ENCODE measurements around the gene PARP1.

- TF ChIP-seq CTCF (IDR thresholded peaks at IDR 0.05) (no peak), POLR2AphosphoS5 (IDR thresholded peaks at IDR 0.05; ENCODE audit: low read depth, low read length) (no peak)
- TF ChIP-seq, protein P1, sequence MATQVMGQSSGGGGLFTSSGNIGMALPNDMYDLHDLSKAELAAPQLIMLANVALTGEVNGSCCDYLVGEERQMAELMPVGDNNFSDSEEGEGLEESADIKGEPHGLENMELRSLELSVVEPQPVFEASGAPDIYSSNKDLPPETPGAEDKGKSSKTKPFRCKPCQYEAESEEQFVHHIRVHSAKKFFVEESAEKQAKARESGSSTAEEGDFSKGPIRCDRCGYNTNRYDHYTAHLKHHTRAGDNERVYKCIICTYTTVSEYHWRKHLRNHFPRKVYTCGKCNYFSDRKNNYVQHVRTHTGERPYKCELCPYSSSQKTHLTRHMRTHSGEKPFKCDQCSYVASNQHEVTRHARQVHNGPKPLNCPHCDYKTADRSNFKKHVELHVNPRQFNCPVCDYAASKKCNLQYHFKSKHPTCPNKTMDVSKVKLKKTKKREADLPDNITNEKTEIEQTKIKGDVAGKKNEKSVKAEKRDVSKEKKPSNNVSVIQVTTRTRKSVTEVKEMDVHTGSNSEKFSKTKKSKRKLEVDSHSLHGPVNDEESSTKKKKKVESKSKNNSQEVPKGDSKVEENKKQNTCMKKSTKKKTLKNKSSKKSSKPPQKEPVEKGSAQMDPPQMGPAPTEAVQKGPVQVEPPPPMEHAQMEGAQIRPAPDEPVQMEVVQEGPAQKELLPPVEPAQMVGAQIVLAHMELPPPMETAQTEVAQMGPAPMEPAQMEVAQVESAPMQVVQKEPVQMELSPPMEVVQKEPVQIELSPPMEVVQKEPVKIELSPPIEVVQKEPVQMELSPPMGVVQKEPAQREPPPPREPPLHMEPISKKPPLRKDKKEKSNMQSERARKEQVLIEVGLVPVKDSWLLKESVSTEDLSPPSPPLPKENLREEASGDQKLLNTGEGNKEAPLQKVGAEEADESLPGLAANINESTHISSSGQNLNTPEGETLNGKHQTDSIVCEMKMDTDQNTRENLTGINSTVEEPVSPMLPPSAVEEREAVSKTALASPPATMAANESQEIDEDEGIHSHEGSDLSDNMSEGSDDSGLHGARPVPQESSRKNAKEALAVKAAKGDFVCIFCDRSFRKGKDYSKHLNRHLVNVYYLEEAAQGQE (IDR thresholded peaks at IDR 0.05; ENCODE audit: insufficient read depth in 1 of 2, low read depth in 2 of 2, low read length in 1 of 2): no peak
Observed at GRCh38 chr1:226414098-226414698, 6.3 kb upstream of the PARP1 start.
